Fibroblast of peridontal ligament (primary cell): Measurements from ENCODE around the gene OSBPL1A.

ENCODE experiments used
- DNase-seq: peaks from one replicate; pipeline ENCODE4 v3.0.0-alpha.2; 2010; ENCODE audit errors: extremely low read depth

OSBPL1A gene

DNA sequence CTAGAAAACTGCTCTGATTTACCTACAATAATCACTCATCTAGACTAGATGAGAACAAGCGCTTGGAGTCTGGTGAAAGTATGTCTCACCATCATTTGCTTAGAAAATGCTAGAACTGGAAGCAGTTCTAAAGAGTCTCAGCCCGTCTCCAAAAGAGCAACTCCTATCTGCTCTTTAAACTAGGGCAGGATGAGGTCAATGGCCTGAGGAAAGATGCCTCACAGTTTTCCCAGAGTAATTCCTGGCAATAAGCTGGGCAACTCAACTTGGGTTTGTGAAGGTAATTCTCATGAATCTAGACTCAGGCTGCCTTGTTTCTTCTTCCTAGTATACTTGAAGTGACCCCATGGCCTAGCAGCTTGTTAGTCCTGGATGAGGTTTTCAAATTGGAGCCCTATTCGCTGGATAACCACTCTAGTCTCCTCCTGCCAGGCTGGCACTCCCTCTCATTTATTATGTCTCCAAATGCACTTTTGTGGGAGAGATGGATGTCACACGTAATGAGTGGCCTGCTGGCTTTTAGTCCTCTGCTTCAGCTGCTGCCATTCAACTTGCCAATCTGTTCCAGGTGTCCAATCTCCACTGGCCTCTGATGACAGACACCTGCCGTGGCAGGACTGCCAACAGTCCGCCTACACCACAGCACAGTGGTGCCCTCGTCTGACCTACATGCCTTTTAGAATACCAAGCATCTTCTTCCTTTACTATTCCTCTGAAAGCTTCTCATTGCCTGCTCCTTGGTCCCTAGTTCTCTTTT is 177.9 kb downstream of the OSBPL1A start:
- no peak for DNase-seq

GRCh38 chr18:24214913-24215312 is 182.7 kb downstream of the OSBPL1A start:
- DNase-seq, result peak; percentile 19

DNA sequence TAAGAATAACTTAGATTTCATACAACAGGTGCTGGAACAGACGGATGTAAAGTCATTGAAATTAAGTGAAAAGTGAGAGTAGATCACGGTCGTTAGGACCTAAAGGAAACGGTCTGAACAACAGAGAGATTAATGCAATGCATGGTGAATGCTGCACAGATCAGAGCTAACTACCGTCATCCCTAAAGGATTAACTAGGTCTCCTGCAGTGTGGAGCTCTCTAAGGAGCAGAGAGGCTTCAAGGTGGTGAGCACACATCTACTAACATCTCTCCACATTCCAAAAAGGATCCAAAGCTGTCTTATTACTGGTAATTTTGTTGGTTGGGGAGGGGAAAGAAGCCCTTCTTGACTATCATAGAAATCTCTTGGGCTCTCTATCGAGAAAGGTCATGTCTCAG is 183.5 kb downstream of the OSBPL1A start:
- DNase-seq, result no peak

DNA sequence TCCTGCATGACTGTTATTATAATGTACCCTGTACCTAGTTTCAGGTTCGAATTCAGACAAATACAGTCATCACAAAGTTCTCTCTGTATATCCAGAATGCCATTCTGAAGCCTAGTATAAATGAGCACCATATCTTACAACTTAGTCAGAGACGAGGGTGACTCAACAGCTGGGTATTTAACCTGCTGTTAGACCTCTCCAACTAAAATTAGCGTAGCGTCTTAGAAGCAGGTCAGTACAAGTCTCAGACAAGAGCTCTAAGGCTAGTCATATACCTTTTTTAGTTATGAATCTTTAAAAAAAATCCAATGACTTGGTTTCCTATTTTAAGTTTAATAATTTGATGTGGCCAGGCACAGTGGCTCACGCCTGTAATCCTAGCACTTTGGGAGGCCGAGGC is 184.7 kb downstream of the OSBPL1A start:
- DNase-seq, result peak; percentile 53

- no peak for DNase-seq
These were observed 188.1 kb downstream of the OSBPL1A start for GRCh38 chr18:24209558-24209957.

DNA sequence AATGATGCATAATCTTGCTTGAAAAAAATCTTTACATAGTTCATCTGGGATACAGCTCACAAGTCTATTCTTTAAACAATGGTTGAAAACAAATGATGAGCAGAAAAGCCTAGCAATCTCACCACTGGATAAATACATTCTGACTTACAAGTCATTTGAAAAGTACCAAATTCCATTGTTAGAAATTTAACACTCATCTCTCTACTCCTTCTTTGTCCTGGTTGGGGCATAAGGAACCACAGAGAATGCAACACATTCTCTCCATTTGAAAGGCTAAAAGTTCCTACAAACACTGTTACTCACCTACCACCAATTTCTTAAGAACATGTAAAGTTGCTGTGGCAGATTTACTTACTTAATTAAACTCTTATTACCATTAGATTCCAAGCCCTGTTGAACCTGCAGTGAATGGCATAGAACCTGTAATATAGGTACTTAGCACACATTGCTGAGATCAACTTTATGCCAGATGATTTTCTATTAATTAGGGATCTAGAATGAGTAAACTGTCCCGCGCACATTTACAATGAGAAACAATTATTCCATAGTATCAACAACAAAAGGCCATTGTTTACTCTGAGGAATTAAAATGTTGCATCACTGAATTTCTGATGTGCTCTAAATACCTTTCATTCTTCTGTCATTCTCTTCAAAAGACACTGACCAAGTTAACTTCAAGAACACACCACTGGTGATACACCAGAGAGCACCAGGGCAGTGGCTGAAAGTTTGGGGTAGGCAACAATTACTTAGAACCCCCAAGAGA is 189.2 kb downstream of the OSBPL1A start:
- DNase-seq, result no peak

DNA sequence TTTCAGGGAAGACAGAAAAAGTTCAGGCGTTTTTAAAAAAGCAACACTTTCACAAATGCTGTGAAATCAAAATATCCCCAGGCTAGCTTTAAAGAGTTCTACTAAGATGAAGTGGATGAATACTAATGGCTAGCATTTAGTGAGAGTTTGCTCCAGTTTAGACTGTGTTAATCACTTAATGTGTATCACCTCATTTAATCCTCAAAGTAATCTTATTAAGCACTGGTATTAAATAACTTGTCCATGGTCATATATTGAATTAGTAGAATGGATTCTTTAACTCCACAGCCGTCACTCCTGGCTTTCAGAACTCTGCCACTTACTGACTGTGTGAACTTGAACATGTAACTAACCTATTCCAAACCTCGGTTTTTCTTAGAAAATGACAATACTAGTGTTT is 192.7 kb downstream of the OSBPL1A start:
- no peak for DNase-seq

DNA sequence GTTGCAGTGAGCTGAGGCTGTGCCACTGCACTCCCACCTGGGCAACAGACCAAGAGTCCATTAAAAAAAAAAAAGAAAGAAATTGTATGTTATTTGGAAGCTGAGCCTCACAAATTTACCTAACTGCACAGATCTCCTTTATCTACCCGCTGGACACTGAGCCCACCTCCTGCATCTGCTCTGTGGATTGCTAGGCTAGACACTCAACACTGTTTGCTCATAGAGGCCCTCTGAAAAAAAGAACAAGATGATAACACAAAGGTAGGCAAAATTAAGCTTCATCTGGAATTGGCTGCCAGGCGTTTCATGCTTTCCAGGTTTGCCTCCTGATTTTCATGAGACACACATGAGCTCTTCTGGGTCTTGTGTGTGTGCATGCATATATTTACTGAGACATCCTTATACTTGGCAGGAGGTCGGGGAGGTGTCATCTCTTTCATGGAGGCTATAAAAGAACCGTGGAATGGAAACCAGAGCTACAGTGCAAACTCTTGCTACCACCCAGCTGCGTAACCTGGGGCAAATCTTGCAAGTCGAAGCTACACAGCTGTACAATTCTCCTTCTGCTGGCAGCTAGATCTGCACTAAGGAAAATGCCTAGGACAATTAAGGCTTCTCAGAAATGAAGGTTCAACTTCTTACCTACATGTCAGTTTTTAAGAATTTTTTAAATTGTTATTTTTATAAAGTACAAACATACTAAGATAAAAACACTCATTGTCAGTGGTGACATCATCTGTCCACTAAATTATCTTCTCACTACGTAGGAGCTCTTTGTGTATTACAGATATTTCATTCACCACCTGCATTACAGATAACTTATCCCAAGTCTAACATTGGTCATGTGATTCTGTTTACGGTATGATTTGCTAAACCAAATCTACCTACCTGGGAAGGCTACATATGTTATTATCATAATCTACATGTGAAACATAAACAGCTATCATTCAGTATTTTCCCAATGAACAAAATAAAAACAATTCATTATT is 195.6 kb downstream of the OSBPL1A start:
- DNase-seq, result no peak

DNA sequence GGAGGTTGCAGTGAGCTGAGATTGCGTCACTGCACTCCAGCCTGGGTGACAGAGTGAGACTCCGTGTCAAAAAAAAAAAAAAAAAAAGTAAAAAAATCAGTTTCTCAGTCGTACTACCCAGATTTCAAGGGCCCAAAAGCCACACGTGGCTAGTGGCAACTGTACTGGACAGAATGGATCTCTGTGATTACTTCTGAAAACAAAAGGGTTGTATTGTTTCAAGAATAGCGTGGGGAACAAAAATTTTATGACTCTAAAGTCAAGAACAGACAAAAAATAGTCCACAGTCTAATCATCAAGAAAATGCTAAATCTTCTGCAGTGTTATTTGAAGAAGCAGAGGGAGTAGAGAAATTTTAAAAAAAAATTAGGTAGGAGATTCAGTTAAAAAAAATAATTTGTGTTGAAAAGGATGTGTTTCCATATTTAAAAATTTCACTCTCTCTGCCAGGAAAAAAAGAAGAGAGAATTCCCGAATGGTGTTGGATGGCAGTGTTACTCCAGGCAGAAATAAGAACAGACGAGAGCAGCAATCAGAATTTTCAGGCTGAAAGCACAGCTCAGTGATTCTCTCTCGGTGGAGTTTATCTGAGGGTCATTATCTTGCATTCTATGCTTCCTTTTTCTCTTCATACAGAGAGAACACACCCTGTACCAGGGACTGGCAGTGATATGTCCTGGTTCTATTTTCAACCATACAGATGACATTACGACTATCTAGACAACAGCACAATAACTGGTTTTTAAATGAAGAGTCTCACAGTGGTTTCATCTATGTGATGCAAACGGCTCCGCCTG is 196.9 kb downstream of the OSBPL1A start:
- no peak for DNase-seq

DNA sequence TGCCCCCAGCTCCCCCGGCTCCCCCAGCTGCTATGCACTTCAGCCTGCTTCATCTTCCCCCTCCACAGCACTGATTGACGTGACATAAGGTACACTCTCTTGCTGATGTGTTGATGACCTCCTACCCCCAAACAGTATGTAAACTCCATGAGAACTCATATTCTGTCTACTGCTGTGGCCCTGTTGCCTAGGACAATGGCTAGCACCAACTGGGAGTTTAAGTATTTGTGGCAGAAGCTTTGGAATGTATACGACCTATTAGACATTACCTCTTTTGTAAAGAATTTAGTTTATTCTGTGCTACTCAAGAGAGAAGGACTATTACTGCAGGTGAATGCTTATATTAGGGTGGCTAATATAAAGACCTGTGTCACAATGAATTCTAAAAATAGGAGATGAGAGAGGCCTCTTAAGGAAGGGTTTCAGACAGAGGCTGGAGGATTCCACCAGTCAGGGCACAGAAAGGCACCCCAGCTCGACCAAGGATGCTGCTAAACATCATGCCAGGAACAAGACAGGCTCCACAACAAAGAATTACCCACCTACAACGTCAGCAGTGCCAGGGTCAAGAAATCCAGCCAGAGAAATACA is 198.2 kb downstream of the OSBPL1A start:
- no peak for DNase-seq

- no peak for DNase-seq
These were observed 199.2 kb downstream of the OSBPL1A start for GRCh38 chr18:24198461-24198860.

DNA sequence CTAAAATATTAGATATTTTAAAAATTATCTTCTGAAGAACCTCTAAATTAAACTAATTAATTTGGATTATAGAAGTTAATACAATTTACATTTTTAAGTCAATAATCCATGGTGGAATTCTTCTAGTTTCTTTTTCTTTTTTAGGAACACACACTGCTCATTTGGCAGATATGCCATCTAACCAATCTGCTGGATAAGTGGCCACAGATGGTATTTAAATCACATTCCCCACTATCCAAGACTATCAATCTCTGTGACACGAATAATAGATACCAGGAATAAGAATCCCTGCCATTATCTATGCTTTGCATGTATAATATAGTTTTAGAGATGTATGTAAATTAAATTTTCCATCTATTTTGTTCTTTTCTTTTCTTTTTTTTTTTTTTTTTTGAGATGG is 200.2 kb downstream of the OSBPL1A start:
- no peak for DNase-seq

GRCh38 chr18:24196764-24197163 is 200.9 kb downstream of the OSBPL1A start:
- no peak for DNase-seq

GRCh38 chr18:24195296-24196053 is 202.1 kb downstream of the OSBPL1A start:
- DNase-seq, result no peak

- no peak for DNase-seq
These were observed 207.0 kb downstream of the OSBPL1A start for GRCh38 chr18:24190590-24190989.

- DNase-seq, result no peak
These were observed 207.8 kb downstream of the OSBPL1A start for GRCh38 chr18:24189664-24190346.

DNA sequence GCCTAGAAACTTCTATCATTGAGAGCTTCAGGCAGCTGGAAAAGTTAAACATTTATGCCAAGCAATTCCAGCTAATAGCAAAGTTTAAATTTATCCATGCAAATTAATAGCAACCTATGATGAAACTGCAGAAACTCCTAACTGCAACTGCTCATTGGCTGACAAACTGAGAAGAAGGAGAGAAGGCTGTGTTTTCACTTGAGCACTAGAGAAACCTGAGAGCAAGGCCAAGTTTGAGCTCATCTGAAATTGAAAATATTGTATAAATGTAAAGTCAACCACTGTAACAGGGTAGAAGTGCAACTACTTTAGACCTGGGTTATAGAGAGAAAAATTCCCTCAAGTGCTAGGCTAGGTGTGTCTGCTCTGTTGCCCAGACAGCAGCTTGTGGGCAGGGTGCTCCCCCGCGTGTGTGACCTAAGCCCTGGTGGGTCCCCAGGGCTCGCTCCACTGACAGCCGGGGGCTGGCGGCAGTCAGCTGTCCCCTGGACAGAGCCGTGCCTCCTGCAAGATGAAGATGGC is 208.6 kb downstream of the OSBPL1A start:
- peak; percentile 15 for DNase-seq

- DNase-seq, result no peak
These were observed 209.5 kb downstream of the OSBPL1A start for GRCh38 chr18:24188120-24188519.

DNA sequence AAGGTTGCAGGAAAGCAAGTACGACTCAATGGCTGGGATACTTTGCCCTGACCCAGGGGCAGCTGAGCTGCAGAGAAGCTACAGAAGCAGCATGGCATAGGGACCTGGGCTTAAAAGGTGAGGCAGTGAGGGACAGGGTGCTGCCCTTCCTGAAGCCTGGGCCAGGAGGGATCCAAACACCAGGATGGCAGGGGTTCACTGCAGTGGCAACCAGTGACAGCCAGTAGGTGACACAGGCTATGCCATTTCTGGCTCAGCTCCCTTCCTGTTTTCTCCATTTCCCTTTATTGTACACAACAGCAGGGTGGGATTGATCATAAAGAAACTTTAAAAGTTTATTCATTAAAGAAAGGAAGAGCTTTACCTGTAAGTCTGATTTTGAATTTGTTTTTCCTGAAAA is 209.9 kb downstream of the OSBPL1A start:
- DNase-seq, result no peak
